NOMO-1 (cell line): ENCODE results near the gene ZNF215.
A peak's percentile ranks its signal among the peaks of the same experiment; 100 is the strongest.
"Not testable (repeated sequence)": the region's sequence is repeated elsewhere in the genome, so short reads cannot be mapped to it uniquely, and the experiment has no call there.

Experiments
- DNase-seq, 2 experiments: peaks; one replicate each; lab custom pipeline; 2025; ENCODE audit not compliant: unreplicated experiment in 2 of 2; lab: John Stamatoyannopoulos, UW

Gene ZNF215

GRCh38 chr11:6926208-6927029 is at the start of gene ZNF215:
ZNF215 (plus strand) TSS chr11:6926426; CDS start chr11:6932273, 5,847 bp downstream.
- peak; percentile 6 to 7 for DNase-seq

GRCh38 chr11:6876914-6877313 is 49.3 kb upstream of the ZNF215 start:
- no peak for DNase-seq

GRCh38 chr11:6882751-6883150 is 43.5 kb upstream of the ZNF215 start:
- no peak for DNase-seq

GRCh38 chr11:6887711-6888110 is 38.5 kb upstream of the ZNF215 start:
- DNase-seq, result not testable (repeated sequence)

GRCh38 chr11:6888830-6889229 is 37.4 kb upstream of the ZNF215 start:
- no peak for DNase-seq

GRCh38 chr11:6889835-6890234 is 36.4 kb upstream of the ZNF215 start:
- no peak for DNase-seq

- DNase-seq, result no peak
Measured at GRCh38 chr11:6892400-6892799, 33.8 kb upstream of the ZNF215 start, which contains the start of gene OR2D2. OR2D2 (minus strand) TSS chr11:6892500; CDS start chr11:6892500, 0 bp downstream.

GRCh38 chr11:6894097-6894496 is 32.1 kb upstream of the ZNF215 start:
- no peak for DNase-seq

GRCh38 chr11:6895010-6895409 is 31.2 kb upstream of the ZNF215 start:
- no peak for DNase-seq

- DNase-seq, result no peak
Measured at GRCh38 chr11:6898911-6899310, 27.3 kb upstream of the ZNF215 start.

- no peak for DNase-seq
Measured at GRCh38 chr11:6900327-6900999, 25.8 kb upstream of the ZNF215 start.

- DNase-seq, result not testable (repeated sequence)
Measured at GRCh38 chr11:6904804-6905203, 21.4 kb upstream of the ZNF215 start.

- no peak for DNase-seq
Measured at GRCh38 chr11:6911378-6911777, 14.8 kb upstream of the ZNF215 start.

- no peak for DNase-seq
Measured at GRCh38 chr11:6911948-6912347, 14.3 kb upstream of the ZNF215 start.

GRCh38 chr11:6919698-6920097 is 6.5 kb upstream of the ZNF215 start:
- no peak for DNase-seq

- no peak for DNase-seq
Measured at GRCh38 chr11:6920702-6921101, 5.5 kb upstream of the ZNF215 start, which contains the start of gene OR2D3. OR2D3 (plus strand) TSS chr11:6921002; CDS start chr11:6921002, 0 bp downstream.

GRCh38 chr11:6925007-6925577 is 1.1 kb upstream of the ZNF215 start:
- no peak for DNase-seq

- DNase-seq, result no peak
Measured at GRCh38 chr11:6925636-6926207, 504 bp upstream of the ZNF215 start.

GRCh38 chr11:6927030-6927617 is 898 bp downstream of the ZNF215 start:
- no peak for DNase-seq

GRCh38 chr11:6928916-6929315 is 2.7 kb downstream of the ZNF215 start:
- DNase-seq, result no peak
